HG03175 (cell line): ENCODE results near the gene DOK7.

Source experiments
- ATAC-seq: cut with Tn5 transposase; IDR thresholded peaks from one replicate; pipeline ENCODE4 v1.9.1; 2021; ENCODE audit warnings: mild to moderate bottlenecking, moderate library complexity; ENCODE audit not compliant: unreplicated experiment

Gene DOK7

GRCh38 chr4:3486541-3487540 lies 23.7 kb downstream of the DOK7 start:
- no peak for ATAC-seq

DNA sequence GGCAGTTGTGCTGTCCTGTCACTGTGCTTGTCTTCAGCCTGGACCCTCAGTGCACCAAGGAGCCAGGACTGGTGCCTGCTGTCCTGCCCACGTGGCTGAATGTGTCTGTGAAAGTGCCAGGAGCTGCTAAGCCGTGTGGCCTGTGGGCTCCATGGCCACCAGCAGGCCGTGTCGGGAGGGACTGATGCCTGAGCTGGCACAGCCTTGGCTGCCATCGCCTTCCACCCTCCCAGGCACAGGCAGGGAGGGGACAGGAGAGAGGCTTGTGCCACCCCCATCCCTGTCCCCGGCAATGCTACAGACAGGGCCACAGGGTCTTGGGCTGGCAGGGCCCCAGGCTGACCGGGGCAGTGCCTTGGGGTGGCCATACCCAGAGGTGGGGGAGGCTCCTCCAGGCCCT lies 24.8 kb downstream of the DOK7 start:
- ATAC-seq, result no peak

DNA sequence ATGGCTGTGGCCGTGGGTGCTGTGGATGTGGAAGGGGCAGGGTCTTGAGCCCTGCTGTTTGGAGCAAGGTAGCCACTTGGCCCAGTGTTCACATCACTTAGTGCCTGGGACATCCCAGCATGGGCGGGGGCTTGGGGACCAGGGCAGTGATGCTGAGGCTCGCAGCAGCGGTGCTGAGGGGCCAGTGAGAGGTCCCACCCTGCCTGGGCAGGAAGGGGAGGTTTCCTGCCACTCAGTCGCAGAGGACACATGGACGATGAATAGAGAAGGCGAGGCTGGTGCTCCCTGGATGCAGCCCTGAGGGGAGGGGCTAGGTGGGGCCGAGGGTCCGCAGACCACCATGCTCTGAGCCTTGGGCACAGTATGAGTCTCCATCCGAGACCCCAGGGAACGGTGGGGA lies 25.7 kb downstream of the DOK7 start:
- ATAC-seq, result no peak

GRCh38 chr4:3489451-3489962 lies 26.4 kb downstream of the DOK7 start:
- no peak for ATAC-seq

- ATAC-seq, result no peak
Observed at GRCh38 chr4:3491681-3492405, 28.7 kb downstream of the DOK7 start.

DNA sequence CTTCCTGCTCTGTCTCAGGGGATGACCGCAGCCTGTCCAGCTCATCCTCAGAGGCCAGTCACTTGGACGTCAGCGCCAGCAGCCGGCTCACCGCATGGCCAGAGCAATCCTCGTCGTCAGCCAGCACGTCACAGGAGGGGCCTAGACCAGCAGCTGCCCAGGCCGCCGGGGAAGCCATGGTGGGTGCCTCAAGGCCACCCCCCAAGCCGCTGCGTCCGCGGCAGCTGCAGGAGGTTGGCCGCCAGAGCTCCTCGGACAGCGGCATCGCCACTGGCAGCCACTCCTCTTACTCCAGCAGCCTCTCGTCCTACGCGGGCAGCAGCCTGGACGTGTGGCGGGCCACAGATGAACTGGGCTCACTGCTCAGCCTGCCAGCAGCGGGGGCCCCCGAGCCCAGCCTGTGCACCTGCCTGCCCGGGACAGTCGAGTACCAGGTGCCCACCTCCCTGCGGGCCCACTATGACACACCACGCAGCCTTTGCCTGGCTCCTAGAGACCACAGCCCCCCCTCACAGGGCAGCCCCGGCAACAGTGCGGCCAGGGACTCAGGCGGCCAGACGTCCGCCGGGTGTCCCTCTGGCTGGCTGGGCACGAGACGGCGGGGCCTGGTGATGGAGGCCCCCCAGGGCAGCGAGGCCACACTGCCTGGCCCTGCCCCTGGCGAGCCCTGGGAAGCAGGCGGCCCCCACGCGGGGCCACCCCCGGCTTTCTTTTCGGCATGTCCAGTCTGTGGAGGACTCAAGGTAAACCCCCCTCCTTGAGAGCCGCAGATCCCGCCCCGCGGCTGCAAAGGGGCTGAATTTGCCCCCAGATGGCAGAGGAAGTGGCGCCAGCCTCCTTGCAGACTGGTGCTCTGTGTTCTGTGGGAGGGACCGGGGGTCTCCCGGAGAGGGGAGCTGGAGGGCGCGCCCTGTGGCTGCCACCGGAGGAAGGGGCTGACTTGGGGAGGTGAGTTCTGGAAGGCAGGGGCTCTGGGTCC lies 29.9 kb downstream of the DOK7 start:
- ATAC-seq, result no peak

- no peak for ATAC-seq
Observed at GRCh38 chr4:3493720-3494461, 30.8 kb downstream of the DOK7 start.

- ATAC-seq, result no peak
Observed at GRCh38 chr4:3494462-3494871, 31.4 kb downstream of the DOK7 start.

DNA sequence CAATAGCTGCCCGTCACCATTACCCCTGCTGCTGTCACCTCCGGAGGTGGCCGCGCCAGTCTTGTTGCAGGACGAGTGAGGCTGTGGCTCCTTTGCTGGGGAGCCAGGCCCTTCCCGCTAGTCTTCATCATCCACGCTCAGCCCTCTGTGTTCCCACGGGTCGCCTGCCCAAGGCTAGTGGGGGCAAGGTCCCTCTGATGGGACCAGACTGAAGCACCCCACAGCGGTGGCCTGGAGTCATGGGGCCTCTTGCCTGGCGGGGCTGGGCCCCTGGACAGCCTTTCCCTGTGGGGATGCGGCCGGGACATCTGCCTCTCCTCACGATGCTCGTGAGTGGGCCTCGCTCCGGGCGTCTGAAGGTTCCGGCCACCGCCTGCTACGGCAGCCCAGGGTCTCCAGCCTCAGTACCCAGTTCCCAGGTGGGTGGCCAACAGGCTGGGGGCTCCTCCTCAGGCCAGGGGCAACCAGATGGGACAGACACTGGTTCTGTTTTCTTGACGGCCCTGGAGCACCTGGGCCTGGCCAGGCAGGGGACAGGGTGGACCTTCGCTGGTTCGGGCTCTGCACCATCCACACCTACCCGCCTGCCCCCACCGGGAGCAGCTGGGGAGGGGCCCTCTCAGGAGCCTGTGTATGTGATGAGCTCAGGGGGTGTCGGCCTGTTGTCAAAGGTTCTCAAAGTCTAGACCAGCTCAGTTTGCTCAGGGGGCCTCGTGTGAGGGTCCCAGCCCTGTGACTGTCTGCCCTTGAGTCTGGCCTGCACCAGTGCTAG lies 32.3 kb downstream of the DOK7 start:
- no peak for ATAC-seq

- ATAC-seq, result no peak
Observed at GRCh38 chr4:3496021-3496420, 32.9 kb downstream of the DOK7 start.

DNA sequence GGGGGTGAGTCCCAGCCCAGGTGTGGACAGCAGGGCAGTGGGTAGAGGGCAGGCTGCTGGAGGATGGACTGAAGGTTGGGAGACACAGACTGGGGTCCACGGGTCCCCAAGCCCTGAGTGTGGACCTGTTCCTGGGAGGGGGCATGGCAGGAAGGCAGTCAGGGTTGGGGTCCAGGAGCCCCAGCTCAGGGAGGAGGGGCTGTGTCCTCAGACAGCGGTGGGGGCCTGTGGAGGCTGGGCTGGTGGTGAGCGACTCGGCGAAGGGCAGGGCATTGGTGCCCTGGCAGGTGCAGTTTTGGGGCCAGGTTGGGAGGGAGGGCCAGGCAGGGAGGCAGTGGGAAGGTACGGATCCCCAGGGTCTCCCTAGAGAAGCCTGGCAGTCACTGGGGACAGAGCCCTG lies 34.0 kb downstream of the DOK7 start:
- ATAC-seq, result no peak

GRCh38 chr4:3497523-3498389 lies 34.6 kb downstream of the DOK7 start:
- no peak for ATAC-seq

GRCh38 chr4:3498407-3498806 lies 35.3 kb downstream of the DOK7 start:
- no peak for ATAC-seq

DNA sequence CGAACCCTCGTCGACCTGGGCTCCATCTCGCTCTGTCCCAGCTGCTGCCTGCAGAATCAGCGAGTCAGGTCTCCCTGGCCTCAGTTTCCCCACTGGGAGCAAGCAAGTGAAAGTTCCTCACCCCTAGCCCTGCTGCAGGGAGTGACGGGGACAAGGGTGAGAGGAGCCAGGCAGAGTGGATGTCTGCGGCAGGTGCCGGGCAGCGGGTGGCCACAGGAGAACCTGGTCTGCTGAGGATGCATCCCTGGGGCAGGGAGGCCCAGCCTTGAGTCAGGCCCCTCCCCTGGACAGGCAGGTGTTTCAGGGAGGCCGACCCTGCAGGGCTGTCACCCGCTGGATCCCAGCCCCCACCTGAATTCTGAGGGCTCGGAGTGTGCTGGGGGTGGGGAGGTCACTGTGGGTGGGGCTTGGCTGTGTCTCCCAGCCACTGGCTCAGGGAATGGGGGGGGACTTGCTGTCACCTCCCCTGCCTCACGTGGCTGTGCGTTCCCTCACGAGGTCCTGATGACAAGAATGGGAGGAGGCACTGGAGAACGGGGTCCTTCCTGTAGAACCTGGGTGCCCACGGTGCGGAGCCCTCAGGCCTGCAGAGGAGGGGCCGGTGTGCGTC lies 35.9 kb downstream of the DOK7 start:
- no peak for ATAC-seq

DNA sequence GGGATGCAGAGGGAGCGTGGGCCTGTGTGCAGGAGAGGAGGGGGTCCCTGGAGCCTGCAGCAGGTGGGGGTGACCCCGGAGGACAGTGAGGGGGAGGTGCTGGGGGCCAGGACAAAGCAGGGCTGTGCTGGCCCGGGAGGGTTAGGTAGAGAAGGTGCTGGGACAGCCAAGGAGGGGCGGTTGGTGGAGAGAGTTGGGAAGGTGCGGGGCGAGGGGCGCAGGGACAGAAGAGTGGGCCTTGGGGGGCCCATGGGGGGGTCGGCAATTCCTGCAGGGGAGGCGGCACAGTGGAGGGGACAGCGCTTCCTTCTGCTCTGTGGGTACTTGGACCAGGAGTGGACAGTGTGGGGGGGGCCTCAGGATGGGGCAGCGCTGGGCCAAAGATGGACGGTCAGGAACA lies 36.6 kb downstream of the DOK7 start:
- ATAC-seq, result no peak

- no peak for ATAC-seq
Observed at GRCh38 chr4:3500111-3500510, 37.0 kb downstream of the DOK7 start.

GRCh38 chr4:3500634-3501101 lies 37.6 kb downstream of the DOK7 start:
- no peak for ATAC-seq
